Small intestine (tissue), 7 donors: Measurements from ENCODE around the gene SEC24C. TPM values are rescaled to one million over a fixed set of nuclear protein-coding genes. Genes with fewer than 3 reads are reported as not detected.

Source experiments
- DNase-seq, 2 donors: peaks; one replicate each; pipeline versions ENCODE4 v3.0.0 to v3.0.0-alpha.2; 2013
- FAIRE-seq: peaks from 2 replicates; lab custom pipeline; 2012; peaks lifted over from hg19 to GRCh38; lab: Jason Lieb, UNC
- H3K27ac ChIP-seq, 3 donors: one replicate each; pipeline ENCODE4 v1.5.1; 2013; ENCODE audit warnings: low read length in 2 of 3, mild to moderate bottlenecking in 2 of 3, control low read depth in 1 of 3, inconsistent platforms in 1 of 3, low read depth in 1 of 3, moderate library complexity in 1 of 3
- H3K27me3 ChIP-seq, 3 donors: one replicate each; pipeline ENCODE4 v1.6.1; 2013; ENCODE audit warnings: low read length in 3 of 3, inconsistent platforms in 1 of 3; ENCODE audit not compliant: control insufficient read depth in 3 of 3, insufficient read depth in 3 of 3
- H3K36me3 ChIP-seq, 3 donors: one replicate each; pipeline ENCODE4 v1.6.1; 2013; ENCODE audit warnings: low read length in 3 of 3, inconsistent platforms in 1 of 3, low read depth in 1 of 3, mild to moderate bottlenecking in 1 of 3, moderate library complexity in 1 of 3; ENCODE audit not compliant: control insufficient read depth in 3 of 3, insufficient read depth in 2 of 3
- H3K4me1 ChIP-seq, 3 donors: one replicate each; pipeline ENCODE4 v1.6.1; 2013; ENCODE audit warnings: low read length in 2 of 3, inconsistent platforms in 1 of 3, low read depth in 1 of 3, mild to moderate bottlenecking in 1 of 3, moderate library complexity in 1 of 3; ENCODE audit not compliant: control insufficient read depth in 3 of 3, insufficient read depth in 2 of 3
- H3K4me3 ChIP-seq, 3 donors: one replicate each; pipeline ENCODE4 v1.5.1; 2013; ENCODE audit warnings: low read length in 3 of 3, control low read depth in 1 of 3, inconsistent platforms in 1 of 3, low read depth in 1 of 3, mild to moderate bottlenecking in 1 of 3, moderate library complexity in 1 of 3
- H3K9me3 ChIP-seq, 2 donors: one replicate each; pipeline ENCODE4 v1.6.1; 2013; ENCODE audit warnings: low read depth in 1 of 2, low read length in 1 of 2; ENCODE audit not compliant: control insufficient read depth in 2 of 2, insufficient read depth in 1 of 2
- WGBS, 3 donors: extraction: QIAGEN DNeasy Blood & Tissue Kit; methylation state at CpG; one replicate each; pipeline ENCODE4 v1.1.7; 2013; 5-methylcytosine and 5-hydroxymethylcytosine counted together
- polyA plus RNA-seq, 4 donors: library from polyadenylated mRNA; stranded (reverse) in 3 of 4; unstranded in 1 of 4; fragments of 200-250 nt in 3 of 4; fragments of 120-200 nt in 1 of 4; gene quantifications; one replicate each; pipeline versions ENCODE4 v1.2.1 to v1.2.3, GENCODE V29; 2013
- donor health status: healthy with polysubstance abuse.
- donor health status: control.
- donor health status: control.
- donor health status: Bipolar disorder and iron deficiency.
- donor health status: healthy.

SEC24C gene
- polyA plus RNA-seq, 4 donors: 35.3 to 64.3 (median 38.6) TPM

- Histone ChIP-seq H3K27me3 (no peaks in the 10 kb centered on the region), H3K9me3 (no peaks in the 10 kb centered on the region), H3K4me3 (no peak overlapping the region), H3K4me1 (peaks cover 0 to 13% (median 3%) of the 10 kb centered on the region in 3 donors), H3K27ac (no peak overlapping the region), H3K36me3 (peaks cover 12 to 74% (median 25%) of the 10 kb centered on the region in 3 donors)
- FAIRE-seq (no peak), DNase-seq (no peak)
- WGBS, 3 donors: 93 to 96% (median 96%) methylated on average over 5 of the region's 5 CpGs
Measured at GRCh38 chr10:73769396-73769795, 25.2 kb downstream of the SEC24C start.

GRCh38 chr10:73771722-73772280 is 27.6 kb downstream of the SEC24C start:
- peaks cover 6 to 61% (median 13%) of the 10 kb centered on the region in 3 donors for H3K36me3 ChIP-seq
- peak overlapping the region; percentile 92 to 96 (median 95) for H3K27ac ChIP-seq
- no peaks in the 10 kb centered on the region for H3K27me3 ChIP-seq
- no peaks in the 10 kb centered on the region for H3K9me3 ChIP-seq
- H3K4me3 ChIP-seq: peak overlapping the region; percentile 76 to 82 (median 77)
- FAIRE-seq: no peak
- peaks cover 2 to 17% (median 3%) of the 10 kb centered on the region in 3 donors for H3K4me1 ChIP-seq
- 18 to 25% (median 23%) methylated on average over 17 of the region's 17 CpGs for WGBS, 3 donors
- peak in 1 of 2 donors; percentile 64 for DNase-seq

GRCh38 chr10:73772281-73773151 is 28.3 kb downstream of the SEC24C start:
- Histone ChIP-seq H3K27ac (peak overlapping the region; percentile 92 to 96 (median 95)), H3K4me3 (peak overlapping the region; percentile 76 to 82 (median 77)), H3K4me1 (peaks cover 2 to 17% (median 3%) of the 10 kb centered on the region in 3 donors), H3K9me3 (no peaks in the 10 kb centered on the region), H3K36me3 (peaks cover 3 to 57% (median 9%) of the 10 kb centered on the region in 3 donors), H3K27me3 (no peaks in the 10 kb centered on the region)
- no peak for FAIRE-seq
- 0% methylated on average over 67 to 101 of the region's 101 CpGs for WGBS, 3 donors
- DNase-seq: peak; percentile 83 to 92

GRCh38 chr10:73773152-73773879 is 29.1 kb downstream of the SEC24C start:
- Histone ChIP-seq H3K27ac (peak overlapping the region; percentile 92 to 96 (median 95)), H3K36me3 (peaks cover 3 to 56% (median 5%) of the 10 kb centered on the region in 3 donors), H3K27me3 (no peaks in the 10 kb centered on the region), H3K9me3 (no peaks in the 10 kb centered on the region), H3K4me3 (peak overlapping the region; percentile 76 to 82 (median 77)), H3K4me1 (peaks cover 2 to 17% (median 3%) of the 10 kb centered on the region in 3 donors)
- WGBS, 3 donors: 0 to 2% (median 2%) methylated on average over 29 of the region's 29 CpGs
- DNase-seq (peak; percentile 12 to 25), FAIRE-seq (no peak)

- H3K27ac ChIP-seq: no peak overlapping the region
- WGBS, 3 donors: 24 to 37% (median 30%) methylated on average over 5 of the region's 5 CpGs
- no peaks in the 10 kb centered on the region for H3K27me3 ChIP-seq
- H3K4me3 ChIP-seq: peak overlapping the region in 1 of 3 donors; percentile 14
- FAIRE-seq: no peak
- no peaks in the 10 kb centered on the region for H3K9me3 ChIP-seq
- H3K36me3 ChIP-seq: peaks cover 2 to 47% (median 3%) of the 10 kb centered on the region in 3 donors
- DNase-seq: peak; percentile 39 to 44
- peaks cover 2 to 17% (median 3%) of the 10 kb centered on the region in 3 donors for H3K4me1 ChIP-seq
Measured at GRCh38 chr10:73774637-73775036, 30.5 kb downstream of the SEC24C start.

- H3K27ac ChIP-seq: no peak overlapping the region
- FAIRE-seq (no peak), DNase-seq (no peak)
- peaks cover 3 to 25% (median 16%) of the 10 kb centered on the region in 3 donors for H3K4me1 ChIP-seq
- H3K4me3 ChIP-seq: no peak overlapping the region
- H3K27me3 ChIP-seq: no peaks in the 10 kb centered on the region
- H3K9me3 ChIP-seq: no peaks in the 10 kb centered on the region
- H3K36me3 ChIP-seq: peaks cover 0 to 27% (median 0%) of the 10 kb centered on the region in 3 donors
- WGBS, 3 donors: 91 to 93% (median 92%) methylated on average over 5 of the region's 5 CpGs
Measured at GRCh38 chr10:73779018-73779417, 34.8 kb downstream of the SEC24C start.

GRCh38 chr10:73779539-73780197 is 35.5 kb downstream of the SEC24C start:
- no peak for FAIRE-seq
- WGBS, 3 donors: 74 to 86% (median 77%) methylated on average over 3 of the region's 3 CpGs
- H3K36me3 ChIP-seq: peaks cover 0 to 22% (median 0%) of the 10 kb centered on the region in 3 donors
- no peaks in the 10 kb centered on the region for H3K9me3 ChIP-seq
- no peaks in the 10 kb centered on the region for H3K27me3 ChIP-seq
- no peak overlapping the region for H3K4me3 ChIP-seq
- DNase-seq: no peak
- no peak overlapping the region for H3K27ac ChIP-seq
- H3K4me1 ChIP-seq: peaks cover 3 to 19% (median 15%) of the 10 kb centered on the region in 3 donors
